ENCODE data around the gene RAD51B.

- TF ChIP-seq, protein P1, sequence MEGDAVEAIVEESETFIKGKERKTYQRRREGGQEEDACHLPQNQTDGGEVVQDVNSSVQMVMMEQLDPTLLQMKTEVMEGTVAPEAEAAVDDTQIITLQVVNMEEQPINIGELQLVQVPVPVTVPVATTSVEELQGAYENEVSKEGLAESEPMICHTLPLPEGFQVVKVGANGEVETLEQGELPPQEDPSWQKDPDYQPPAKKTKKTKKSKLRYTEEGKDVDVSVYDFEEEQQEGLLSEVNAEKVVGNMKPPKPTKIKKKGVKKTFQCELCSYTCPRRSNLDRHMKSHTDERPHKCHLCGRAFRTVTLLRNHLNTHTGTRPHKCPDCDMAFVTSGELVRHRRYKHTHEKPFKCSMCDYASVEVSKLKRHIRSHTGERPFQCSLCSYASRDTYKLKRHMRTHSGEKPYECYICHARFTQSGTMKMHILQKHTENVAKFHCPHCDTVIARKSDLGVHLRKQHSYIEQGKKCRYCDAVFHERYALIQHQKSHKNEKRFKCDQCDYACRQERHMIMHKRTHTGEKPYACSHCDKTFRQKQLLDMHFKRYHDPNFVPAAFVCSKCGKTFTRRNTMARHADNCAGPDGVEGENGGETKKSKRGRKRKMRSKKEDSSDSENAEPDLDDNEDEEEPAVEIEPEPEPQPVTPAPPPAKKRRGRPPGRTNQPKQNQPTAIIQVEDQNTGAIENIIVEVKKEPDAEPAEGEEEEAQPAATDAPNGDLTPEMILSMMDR (optimal IDR thresholded peaks at IDR 0.05 in 1 of 3, IDR thresholded peaks at IDR 0.05 in 1 of 3, conservative IDR thresholded peaks at IDR 0.05 in 1 of 3; ENCODE audit: extremely low read depth in 1 of 3, insufficient read depth in 2 of 3, low read length in 3 of 3) = no peak
- TF ChIP-seq EZH2 (IDR thresholded peaks at IDR 0.05; ENCODE audit: low read length) = no peak
Measured at GRCh38 chr14:67916430-67916829, 96.9 kb downstream of the RAD51B start.

Measured in keratinocyte (primary cell).